ENCODE measurements around the gene EP400.
"Not testable (repeated sequence)": the region's sequence is repeated elsewhere in the genome, so short reads cannot be mapped to it uniquely, and the experiment has no call there.

The EP400 gene

DNA sequence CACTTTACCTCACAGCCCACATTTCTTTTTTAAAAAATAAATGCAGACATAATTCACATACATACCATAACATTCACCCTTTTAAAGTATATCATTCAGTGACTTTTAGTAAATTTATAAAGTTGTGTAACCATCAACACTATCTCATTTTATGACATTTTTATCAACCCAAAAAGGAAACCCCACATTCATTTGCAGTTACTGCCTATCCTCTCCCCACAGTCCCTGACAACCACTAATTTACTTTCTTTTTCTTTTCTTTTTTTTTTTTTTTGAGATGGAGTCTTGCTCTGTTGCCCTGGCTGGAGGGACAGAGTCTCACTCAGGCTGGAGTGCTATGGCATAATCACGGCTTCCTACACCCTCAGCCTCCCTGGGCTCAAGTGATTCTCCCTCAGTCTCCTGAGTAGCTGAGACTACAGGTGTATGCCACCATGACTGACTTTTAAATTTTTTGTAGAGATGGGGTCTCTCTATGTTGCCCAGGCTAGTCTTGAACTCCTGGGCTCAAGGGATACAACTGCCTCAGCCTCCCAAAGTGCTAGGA is 1.5 kb upstream of the EP400 start:
- peak overlapping the region; percentile 84 for H3K27ac ChIP-seq
- TF ChIP-seq, protein P1, sequence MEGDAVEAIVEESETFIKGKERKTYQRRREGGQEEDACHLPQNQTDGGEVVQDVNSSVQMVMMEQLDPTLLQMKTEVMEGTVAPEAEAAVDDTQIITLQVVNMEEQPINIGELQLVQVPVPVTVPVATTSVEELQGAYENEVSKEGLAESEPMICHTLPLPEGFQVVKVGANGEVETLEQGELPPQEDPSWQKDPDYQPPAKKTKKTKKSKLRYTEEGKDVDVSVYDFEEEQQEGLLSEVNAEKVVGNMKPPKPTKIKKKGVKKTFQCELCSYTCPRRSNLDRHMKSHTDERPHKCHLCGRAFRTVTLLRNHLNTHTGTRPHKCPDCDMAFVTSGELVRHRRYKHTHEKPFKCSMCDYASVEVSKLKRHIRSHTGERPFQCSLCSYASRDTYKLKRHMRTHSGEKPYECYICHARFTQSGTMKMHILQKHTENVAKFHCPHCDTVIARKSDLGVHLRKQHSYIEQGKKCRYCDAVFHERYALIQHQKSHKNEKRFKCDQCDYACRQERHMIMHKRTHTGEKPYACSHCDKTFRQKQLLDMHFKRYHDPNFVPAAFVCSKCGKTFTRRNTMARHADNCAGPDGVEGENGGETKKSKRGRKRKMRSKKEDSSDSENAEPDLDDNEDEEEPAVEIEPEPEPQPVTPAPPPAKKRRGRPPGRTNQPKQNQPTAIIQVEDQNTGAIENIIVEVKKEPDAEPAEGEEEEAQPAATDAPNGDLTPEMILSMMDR (IDR thresholded peaks at IDR 0.05) = no peak
- TF ChIP-seq ZFX (IDR thresholded peaks at IDR 0.05; ENCODE audit: borderline replicate concordance) = no peak

DNA sequence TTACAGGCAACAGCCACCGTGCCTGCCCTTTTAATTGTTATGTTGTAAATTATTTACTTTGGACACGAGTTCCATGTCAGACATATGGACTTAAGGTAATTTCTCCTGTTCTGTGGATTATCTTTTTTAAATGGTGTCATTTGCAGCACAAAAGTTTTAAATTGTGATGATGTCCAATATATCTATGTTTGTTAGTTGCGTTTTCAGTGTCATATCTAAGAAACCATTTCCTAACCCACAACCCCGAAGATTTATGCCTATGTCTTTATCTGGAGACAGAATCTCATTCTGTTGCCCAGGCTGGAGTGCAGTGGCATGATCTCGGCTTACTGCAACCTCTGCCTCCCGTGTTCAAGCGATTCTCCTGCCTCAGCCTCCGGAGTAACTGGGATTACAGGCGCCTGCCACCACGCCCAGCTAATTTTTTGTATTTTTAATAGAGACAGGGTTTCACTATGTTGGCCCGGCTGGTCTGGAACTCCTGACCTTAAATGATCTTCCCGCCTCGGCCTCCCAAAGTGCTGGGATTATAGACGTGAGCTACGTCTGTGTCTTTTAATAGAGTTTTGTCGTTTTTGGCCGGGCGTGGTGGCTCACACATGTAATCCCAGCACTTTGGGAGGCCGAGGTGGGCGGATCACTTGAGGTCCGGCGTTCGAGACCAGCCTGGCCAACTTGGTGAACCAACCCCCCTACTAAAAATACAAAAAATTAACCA is 870 bp upstream of the EP400 start:
- peak overlapping the region; percentile 84 for H3K27ac ChIP-seq

DNA sequence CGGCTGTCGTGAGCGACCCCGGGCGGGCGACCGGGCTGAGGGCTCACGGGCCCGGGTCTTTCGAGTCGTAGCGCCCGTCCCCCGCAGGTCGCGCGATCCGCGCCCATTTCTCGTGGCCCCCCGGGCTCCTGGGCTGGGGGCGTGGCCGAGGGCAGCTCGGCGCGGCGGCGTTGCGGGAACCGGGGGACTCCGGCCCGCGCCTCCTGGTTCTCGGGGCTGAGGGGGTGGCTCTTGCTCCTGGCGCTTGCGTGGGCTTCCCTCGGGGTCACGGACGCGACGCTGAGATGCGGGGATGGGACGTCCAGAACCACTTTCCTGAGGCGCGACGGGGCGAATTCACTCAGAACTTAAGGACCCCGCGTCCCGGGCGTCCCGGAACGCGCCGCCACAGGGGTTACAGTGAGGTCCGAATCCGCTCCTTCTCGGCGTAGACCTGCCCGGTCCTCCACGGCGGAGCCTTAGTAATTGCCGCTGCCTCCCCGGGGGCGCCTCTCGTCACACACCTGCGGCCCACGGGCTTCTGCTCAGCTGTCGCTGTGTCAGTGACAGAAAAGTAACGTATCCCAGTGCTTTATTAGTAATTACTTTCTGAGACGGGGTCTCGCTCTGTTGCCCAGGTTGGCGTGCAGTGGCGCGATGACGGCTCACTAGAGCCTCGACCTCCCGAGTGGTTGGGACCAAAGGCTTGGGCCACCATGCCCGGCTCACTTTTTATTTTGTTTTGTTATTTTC is 606 bp downstream of the EP400 start:
- peak overlapping the region; percentile 84 for H3K27ac ChIP-seq
- TF ChIP-seq, protein P1 (IDR thresholded peaks at IDR 0.05) = no peak
- no peak for TF ChIP-seq ZFX (IDR thresholded peaks at IDR 0.05; ENCODE audit: borderline replicate concordance)

DNA sequence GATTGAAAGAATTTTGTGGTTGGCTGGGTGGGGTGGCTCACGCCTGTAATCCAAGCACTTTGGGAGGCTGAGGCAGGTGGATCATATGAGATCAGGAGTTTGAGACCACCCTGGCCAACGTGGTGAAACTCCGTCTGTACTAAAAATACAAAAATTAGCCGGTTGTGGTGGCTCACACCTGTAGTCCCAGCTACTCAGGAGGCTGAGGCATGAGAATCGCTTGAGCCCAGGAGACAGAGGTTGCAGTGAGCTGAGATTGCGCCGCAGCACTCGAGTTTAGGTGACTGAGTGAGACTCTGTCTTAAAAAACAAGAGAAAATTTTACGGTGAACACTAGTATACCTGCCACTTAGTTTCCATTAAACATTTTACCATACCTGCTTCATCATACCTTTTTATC is 4.1 kb downstream of the EP400 start:
- not testable (repeated sequence) for H3K27ac ChIP-seq

DNA sequence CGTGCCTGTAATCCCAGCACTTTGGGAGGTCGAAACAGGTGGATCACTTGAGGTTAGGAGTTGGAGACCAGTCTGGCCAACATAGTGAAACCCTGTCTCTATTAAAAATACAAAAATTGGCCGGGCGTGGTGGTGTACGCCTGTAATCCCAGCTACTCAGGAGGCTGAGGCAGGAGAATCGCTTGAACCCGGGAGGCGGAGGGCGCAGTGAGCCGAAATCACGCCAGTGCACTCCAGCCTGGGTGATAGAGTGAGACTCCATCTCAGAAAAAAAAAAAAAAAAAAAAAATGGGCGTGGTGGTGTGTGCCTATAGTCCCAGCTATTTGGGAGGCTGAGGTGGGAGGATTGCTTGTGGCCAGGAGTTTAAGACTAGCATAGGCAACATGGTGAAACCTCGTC is 4.7 kb downstream of the EP400 start:
- H3K27ac ChIP-seq = not testable (repeated sequence)

DNA sequence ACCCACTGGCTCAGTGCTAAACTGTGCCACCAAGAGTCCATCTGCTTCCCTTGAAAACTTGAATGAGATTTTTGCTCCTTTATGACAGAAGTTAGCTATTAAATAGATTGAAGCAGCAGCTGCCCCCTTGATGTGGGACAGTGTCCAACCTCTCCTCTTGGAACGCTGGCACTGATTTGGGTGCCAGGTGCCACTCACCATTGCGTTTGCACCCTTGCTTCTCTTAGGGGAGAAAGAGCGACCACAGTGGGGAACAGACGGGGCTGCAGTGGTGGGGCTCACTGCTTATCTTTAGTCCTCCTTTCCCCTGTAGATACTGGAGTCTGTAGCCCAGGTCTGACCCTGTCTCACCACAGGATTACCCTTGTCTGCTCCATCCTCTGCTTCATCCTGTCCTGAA is 9.4 kb downstream of the EP400 start:
- no peak for TF ChIP-seq ZFX (IDR thresholded peaks at IDR 0.05; ENCODE audit: borderline replicate concordance)
- TF ChIP-seq, protein P1 (IDR thresholded peaks at IDR 0.05) = no peak
- no peak overlapping the region for H3K27ac ChIP-seq

DNA sequence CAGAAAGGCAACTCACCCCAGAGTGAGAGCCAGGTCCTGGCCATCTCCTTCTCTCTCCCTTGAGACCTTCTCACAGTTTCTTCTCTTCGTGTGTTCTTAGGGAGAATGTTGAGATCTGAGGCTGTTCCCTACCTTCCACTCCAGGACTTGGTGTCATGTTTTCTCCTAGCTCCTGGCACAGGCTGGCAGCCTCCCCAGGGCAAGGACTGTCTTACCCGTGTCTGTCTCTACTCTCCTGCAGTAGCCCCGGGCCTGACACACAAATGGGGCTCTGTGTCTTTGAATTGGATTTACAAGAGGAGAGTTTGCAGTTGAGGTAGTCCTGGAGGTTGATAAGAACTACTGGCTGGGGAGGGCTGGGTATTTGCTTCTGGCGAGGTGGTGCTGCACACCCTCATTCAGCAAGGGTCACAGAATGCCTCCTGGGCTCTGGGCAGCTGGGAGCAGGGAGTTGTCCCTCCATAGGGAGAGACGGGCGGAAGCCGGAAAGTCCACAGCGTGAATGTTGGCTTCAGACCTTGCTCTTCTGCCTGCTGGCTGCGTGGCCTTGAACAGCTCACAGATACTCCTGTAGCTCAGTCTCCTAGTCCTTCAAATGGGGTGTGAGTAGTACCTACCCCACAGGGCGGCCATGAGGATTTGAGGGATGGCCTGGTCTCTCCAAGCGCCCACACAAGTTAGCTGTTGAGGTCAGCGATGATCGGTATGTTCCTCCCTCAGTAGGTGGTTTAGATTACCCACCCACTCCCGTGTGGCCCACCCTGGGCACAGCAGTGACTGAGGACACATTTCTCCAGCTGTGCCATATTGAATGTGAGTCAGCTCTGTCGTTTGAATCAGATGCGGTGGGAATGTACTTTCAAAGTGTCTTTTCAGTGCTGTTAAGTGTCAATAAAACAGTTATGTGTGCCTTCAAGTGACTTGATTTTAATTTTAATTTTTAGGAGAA is 10.2 kb downstream of the EP400 start:
- TF ChIP-seq ZFX (IDR thresholded peaks at IDR 0.05; ENCODE audit: borderline replicate concordance) = no peak
- TF ChIP-seq, protein P1 (IDR thresholded peaks at IDR 0.05) = no peak
- no peak overlapping the region for H3K27ac ChIP-seq

DNA sequence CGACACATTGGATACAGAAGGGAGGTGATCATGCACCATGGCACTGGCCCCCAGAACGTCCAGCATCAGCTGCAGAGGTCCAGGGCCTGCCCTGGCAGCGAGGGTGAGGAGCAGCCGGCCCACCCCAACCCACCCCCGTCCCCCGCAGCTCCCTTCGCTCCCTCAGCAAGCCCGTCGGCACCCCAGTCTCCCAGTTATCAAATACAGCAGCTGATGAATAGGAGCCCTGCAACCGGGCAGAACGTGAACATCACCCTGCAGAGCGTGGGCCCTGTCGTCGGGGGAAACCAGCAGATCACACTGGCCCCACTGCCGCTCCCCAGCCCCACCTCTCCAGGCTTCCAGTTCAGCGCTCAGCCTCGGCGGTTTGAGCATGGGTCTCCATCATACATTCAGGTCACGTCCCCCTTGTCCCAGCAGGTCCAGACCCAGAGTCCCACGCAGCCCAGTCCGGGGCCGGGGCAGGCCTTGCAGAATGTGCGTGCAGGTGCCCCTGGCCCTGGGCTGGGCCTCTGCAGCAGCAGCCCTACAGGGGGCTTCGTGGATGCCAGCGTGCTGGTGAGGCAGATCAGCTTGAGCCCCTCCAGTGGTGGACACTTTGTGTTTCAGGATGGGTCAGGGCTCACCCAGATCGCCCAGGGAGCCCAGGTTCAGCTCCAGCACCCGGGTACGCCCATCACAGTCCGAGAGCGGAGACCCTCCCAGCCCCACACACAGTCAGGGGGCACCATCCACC is 11.0 kb downstream of the EP400 start:
- H3K27ac ChIP-seq = not testable (repeated sequence)

DNA sequence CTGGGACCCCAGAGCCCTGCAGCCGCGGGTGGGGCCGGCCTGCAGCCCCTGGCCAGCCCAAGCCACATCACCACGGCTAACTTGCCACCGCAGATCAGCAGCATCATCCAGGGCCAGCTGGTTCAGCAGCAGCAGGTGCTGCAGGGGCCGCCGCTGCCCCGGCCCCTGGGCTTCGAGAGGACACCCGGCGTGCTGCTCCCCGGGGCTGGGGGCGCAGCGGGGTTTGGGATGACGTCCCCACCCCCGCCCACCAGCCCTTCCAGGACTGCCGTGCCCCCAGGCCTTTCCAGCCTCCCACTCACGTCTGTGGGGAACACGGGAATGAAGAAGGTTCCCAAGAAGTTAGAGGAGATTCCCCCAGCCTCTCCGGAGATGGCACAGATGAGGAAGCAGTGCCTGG is 11.6 kb downstream of the EP400 start:
- H3K27ac ChIP-seq = not testable (repeated sequence)
